MCF 10A (cell line): ENCODE data around the gene TRDN. TPM values are rescaled to one million over a fixed set of nuclear protein-coding genes. Genes with fewer than 3 reads are reported as not detected.

Source experiments
- BruUV-seq: library from RNA; stranded (reverse); fragments of 400-500 nt; replicated peaks from 2 replicates; lab custom pipeline; 2021; lab: Mats Ljungman, UMichigan
- CTCF ChIA-PET: fragments of 300-600 bp; sonication (Branson Sonifier 250); formaldehyde crosslinking; extraction: SDS; loops from one replicate; lab custom pipeline; 2021; ENCODE audit warnings: antibody characterized with exemption, inconsistent platforms; lab: Yijun Ruan, JAX
- POLR2A ChIA-PET: fragments of 300-600, 350-650 bp; sonication (Branson Sonifier 250); formaldehyde crosslinking; extraction: SDS; loops from one replicate; lab custom pipeline; 2020; ENCODE audit warnings: antibody characterized with exemption, inconsistent platforms; lab: Yijun Ruan, JAX
- DNase-seq: peaks from one replicate; pipeline ENCODE4 v3.0.0-alpha.2; 2018; ENCODE audit not compliant: unreplicated experiment
- H3K27ac Mint-ChIP-seq: one replicate; pipeline ENCODE4 v1.8.0; 2022; ENCODE audit warnings: mild to moderate bottlenecking, low read depth, mixed read lengths; ENCODE audit not compliant: unreplicated experiment
- H3K27me3 Mint-ChIP-seq: one replicate; pipeline ENCODE4 v1.8.0; 2022; ENCODE audit warnings: mixed read lengths; ENCODE audit not compliant: insufficient read depth, unreplicated experiment
- H3K36me3 Mint-ChIP-seq: one replicate; pipeline ENCODE4 v1.8.0; 2022; ENCODE audit warnings: mild to moderate bottlenecking, moderate library complexity, mixed read lengths; ENCODE audit not compliant: insufficient read depth, unreplicated experiment
- H3K4me1 Mint-ChIP-seq: one replicate; pipeline ENCODE4 v1.8.0; 2022; ENCODE audit warnings: mixed read lengths; ENCODE audit not compliant: insufficient read depth, unreplicated experiment
- H3K4me3 Mint-ChIP-seq: one replicate; pipeline ENCODE4 v1.8.0; 2022; ENCODE audit warnings: mild to moderate bottlenecking, moderate library complexity, mixed read lengths; ENCODE audit not compliant: unreplicated experiment
- H3K9me3 Mint-ChIP-seq: one replicate; pipeline ENCODE4 v1.8.0; 2022; ENCODE audit warnings: mixed read lengths; ENCODE audit not compliant: unreplicated experiment
- intact Hi-C: fragments of 100-400 bp; cut with micrococcal nuclease; formaldehyde crosslinking; loops from 2 replicates; pipeline ENCODE4 v1.14.1; 2022
- total RNA-seq: library from RNA; stranded (reverse); gene quantifications from 2 replicates; pipeline ENCODE4 v1.2.3, GENCODE V29; 2022
- TF ChIP-seq, protein P1 (sequence below): fragments of 200-600 bp; IDR thresholded peaks from one replicate; pipeline ENCODE4 v1.8.0; 2022; ENCODE audit warnings: antibody characterized with exemption, mild to moderate bottlenecking; ENCODE audit not compliant: unreplicated experiment

TRDN gene
- total RNA-seq, 1 experiment from 2014 or later, result not detected

DNA sequence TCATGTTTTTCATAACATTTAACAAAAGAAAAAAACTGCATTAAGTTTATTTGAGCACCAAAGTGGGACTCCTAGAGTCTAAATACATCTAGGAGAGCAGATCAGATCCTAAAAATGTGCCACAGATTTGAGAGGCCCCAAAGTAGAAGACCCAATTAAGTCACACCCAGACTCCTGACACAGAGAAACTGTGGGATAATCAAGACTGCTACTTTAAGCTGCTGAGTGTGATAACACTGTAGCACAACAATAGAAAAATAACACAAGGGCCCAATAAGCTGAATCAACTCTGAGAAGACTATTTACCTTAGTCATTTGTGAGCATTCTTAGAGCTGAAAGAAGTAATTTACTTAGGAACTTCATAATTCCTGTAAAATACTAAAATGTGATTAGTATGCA is 26.0 kb downstream of the TRDN start:
- no peak for DNase-seq
- CTCF ChIA-PET, result interaction anchor here (0.6 kb wide), 1 partner anchor 116 kb away, joined by 4 read pairs; no protein-coding TSS in a partner anchor
- TF ChIP-seq, protein P1, sequence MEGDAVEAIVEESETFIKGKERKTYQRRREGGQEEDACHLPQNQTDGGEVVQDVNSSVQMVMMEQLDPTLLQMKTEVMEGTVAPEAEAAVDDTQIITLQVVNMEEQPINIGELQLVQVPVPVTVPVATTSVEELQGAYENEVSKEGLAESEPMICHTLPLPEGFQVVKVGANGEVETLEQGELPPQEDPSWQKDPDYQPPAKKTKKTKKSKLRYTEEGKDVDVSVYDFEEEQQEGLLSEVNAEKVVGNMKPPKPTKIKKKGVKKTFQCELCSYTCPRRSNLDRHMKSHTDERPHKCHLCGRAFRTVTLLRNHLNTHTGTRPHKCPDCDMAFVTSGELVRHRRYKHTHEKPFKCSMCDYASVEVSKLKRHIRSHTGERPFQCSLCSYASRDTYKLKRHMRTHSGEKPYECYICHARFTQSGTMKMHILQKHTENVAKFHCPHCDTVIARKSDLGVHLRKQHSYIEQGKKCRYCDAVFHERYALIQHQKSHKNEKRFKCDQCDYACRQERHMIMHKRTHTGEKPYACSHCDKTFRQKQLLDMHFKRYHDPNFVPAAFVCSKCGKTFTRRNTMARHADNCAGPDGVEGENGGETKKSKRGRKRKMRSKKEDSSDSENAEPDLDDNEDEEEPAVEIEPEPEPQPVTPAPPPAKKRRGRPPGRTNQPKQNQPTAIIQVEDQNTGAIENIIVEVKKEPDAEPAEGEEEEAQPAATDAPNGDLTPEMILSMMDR, result no peak
- Mint-ChIP-seq H3K27me3 (peaks cover 57% of the 10 kb centered on the region), H3K36me3 (no peaks in the 10 kb centered on the region), H3K9me3 (no peaks in the 10 kb centered on the region), H3K4me1 (no peaks in the 10 kb centered on the region), H3K4me3 (no peak overlapping the region), H3K27ac (no peak overlapping the region)
- intact Hi-C loops, result no loop called here
- POLR2A ChIA-PET, result no interaction called here
- no TSS peak for BruUV-seq

DNA sequence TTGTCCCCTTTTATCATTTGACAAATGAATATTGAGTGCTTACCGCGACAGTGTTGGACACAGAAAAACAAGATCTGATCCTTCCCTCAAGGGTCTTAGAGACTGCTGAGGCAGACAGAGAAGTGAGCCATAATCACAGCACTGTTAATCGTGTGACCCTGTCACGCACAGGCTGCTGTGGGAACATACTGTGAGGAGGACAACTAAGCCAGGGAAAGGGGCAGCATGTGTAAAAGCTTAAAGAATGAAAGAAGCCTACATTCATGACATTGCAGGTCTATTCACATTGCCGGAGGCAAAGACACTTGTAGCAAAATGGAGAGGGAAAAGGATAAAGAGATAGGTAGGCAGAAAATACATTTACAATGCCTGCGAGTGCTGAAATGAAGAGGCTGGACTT is 32.7 kb downstream of the TRDN start:
- POLR2A ChIA-PET, result no interaction called here
- Mint-ChIP-seq H3K9me3 (no peaks in the 10 kb centered on the region), H3K27ac (no peak overlapping the region), H3K4me1 (no peaks in the 10 kb centered on the region), H3K27me3 (peaks cover 80% of the 10 kb centered on the region), H3K4me3 (no peak overlapping the region), H3K36me3 (no peaks in the 10 kb centered on the region)
- CTCF ChIA-PET, result no interaction called here
- TF ChIP-seq, protein P1, result no peak
- intact Hi-C loops, result no loop called here
- no peak for DNase-seq
- no TSS peak for BruUV-seq

DNA sequence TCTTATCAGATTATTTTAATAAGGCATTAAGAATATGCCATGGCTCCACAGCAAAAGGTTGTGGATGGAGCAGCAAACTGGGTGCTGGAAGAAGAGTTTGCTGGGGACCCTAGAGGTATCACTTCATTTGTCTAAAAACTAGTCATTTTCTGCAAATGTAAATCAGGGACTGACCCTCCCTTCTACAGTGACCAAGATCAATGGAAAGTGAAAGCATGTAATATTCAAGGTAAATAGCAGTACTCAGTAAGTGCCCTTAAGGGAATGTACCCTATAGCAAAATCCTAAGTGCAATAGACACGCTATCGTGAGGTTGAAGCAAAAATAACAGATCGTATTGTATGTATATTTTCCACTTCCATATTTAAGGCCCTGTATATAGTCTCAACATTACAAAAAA is 38.7 kb downstream of the TRDN start:
- DNase-seq, result no peak
- Mint-ChIP-seq H3K4me1 (no peaks in the 10 kb centered on the region), H3K9me3 (no peaks in the 10 kb centered on the region), H3K27ac (no peak overlapping the region), H3K36me3 (no peaks in the 10 kb centered on the region), H3K27me3 (peaks cover 78% of the 10 kb centered on the region), H3K4me3 (no peak overlapping the region)
- ChIA-PET POLR2A (no interaction called here), CTCF (no interaction called here)
- TF ChIP-seq, protein P1, result no peak
- no TSS peak for BruUV-seq
- intact Hi-C loops, result no loop called here

DNA sequence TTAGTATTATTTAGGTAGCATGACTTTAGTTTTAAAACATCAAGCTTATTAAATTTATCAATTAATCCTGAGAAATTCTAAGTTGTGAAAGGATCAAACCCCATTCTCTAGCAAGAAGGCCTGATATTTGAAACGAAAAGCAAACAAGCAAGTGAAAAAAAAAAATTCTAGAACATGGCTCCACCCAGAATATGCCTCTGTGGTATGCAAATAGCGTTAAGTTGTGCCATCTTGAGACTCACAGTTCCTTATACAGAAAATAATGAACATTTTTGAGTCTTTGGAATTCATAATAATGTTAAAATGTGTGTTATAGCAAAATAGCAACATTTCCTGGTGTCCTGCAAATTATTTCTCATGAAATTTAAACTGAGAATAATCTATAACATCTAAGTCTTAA is 42.0 kb downstream of the TRDN start:
- no peak for DNase-seq
- H3K27me3 Mint-ChIP-seq, result peaks cover 64% of the 10 kb centered on the region
- H3K36me3 Mint-ChIP-seq, result no peaks in the 10 kb centered on the region
- ChIA-PET CTCF (interaction anchor here (0.6 kb wide), 1 partner anchor 91 kb away, joined by 3 read pairs; no protein-coding TSS in a partner anchor), POLR2A (interaction anchor here (0.6 kb wide), 1 partner anchor 169 kb away, joined by 3 read pairs; no protein-coding TSS in a partner anchor)
- H3K9me3 Mint-ChIP-seq, result no peaks in the 10 kb centered on the region
- TF ChIP-seq, protein P1, result no peak
- no peaks in the 10 kb centered on the region for H3K4me1 Mint-ChIP-seq
- H3K4me3 Mint-ChIP-seq, result no peak overlapping the region
- intact Hi-C loops, result no loop called here
- no peak overlapping the region for H3K27ac Mint-ChIP-seq
- BruUV-seq, result no TSS peak
